Right forelimb (tissue), 1 donor: ENCODE data around the gene PIP4K2A.
"Not testable (repeated sequence)": the region's sequence is repeated elsewhere in the genome, so short reads cannot be mapped to it uniquely, and the experiment has no call there.

Experiments used
- DNase-seq: peaks from one replicate; pipeline ENCODE4 v3.0.0-alpha.2; 2018

The PIP4K2A gene

DNA sequence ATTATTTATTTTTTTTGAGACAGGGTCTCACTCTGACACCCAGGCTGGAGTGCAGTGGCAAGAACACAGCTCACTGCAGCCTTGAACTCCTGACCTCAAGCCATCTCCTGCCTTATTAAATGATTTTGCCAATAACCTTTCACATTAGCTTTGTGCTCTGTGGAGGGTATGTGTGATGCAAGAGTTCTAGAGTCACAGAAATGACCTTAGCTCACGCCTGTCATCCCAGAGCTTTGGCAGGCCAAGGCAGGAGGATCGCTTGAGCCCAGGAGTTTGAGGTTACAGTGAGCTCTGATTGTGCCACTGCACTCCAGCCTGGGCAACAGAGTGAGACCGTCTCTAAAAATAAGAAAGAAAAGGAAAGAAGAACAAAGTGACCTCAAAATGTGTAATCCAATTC, 4.3 kb upstream of the PIP4K2A start:
- DNase-seq = not testable (repeated sequence)

- DNase-seq = no peak
Observed at GRCh38 chr10:22717728-22718127, 3.4 kb upstream of the PIP4K2A start.

GRCh38 chr10:22716943-22717342, 2.6 kb upstream of the PIP4K2A start:
- DNase-seq = no peak

DNA sequence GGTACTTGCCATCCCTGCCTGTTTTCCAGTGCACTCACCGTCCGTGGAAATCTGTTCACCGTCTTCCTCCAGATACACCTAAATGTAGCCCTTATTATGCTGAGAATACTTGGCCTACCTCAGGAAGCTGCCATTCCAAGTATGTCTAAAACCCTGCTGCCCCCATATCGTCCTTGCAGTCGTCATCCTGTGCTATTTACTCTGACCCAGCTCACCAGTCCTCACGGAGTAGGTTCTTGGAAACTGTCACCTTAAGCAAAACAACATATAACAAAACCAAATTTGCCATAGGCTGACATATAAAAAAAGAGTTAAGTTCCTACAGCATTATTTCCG, 880 bp upstream of the PIP4K2A start:
- DNase-seq = no peak

DNA sequence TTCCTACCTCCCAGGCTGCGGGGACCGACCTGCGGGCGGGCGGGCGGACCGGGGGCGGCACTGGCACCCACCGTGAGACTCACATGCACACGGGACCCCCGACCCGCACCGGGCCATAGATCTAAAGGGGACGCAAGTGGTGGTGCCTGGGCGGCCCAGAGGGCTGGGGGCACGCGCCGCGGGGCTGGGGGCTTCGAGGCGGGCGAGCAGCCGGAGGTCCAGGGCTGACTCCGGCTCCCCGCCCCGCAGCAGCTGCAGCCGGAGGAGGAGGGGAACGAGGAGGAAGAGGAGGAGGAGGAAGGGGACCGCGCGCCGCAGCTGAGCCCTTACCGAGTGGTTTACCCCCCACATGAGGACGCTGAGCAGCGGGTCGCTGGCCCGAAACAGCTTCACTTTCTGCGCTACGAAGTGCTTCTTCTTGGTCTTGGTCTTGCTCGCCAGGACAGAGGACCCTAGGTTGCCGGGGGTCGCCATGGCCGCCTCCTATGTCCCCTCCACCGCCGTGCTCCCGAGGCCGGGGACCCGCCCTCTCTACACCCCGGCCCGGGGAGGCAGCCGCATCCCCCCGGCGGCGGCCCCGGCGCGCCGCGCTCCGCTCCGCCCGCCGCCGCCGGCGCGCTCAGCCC, 412 bp downstream of the PIP4K2A start:
- peak; percentile 76 for DNase-seq

- peak; percentile 65 for DNase-seq
Observed at GRCh38 chr10:22712956-22713852, 1.2 kb downstream of the PIP4K2A start.

DNA sequence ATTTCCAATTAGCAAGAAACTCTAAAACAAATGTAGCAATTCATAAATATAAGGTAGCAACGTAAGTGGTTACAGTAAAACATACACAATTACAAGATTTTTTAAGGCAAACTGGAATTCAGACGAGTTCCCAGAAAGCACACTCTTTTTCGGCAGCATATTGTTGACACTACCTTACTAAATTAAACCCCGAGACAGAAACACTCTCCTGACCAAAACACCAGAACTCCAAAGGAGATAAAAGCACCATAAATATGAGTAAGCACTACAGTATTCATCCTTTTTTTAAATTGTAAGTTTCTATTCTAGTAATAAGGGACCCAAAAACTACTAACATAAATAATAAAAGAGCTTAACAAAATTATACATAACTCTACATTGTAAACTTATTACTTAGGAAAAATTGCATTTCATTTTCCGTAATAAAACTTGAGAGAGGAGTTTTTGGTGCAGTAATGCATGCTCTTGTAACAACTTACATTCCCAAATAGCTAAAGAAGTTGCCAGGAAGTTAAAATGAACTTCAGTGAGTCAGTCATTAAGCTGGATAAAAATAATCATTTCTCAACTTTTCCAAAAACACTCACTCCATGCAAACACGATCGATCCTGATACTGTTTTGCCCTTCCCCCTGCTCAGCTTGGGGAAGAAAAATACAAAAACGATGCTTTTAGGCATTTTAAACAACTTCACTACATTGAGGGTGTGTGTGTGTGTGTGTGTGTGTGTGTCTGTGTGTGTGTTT, 2.0 kb downstream of the PIP4K2A start:
- DNase-seq = no peak

DNA sequence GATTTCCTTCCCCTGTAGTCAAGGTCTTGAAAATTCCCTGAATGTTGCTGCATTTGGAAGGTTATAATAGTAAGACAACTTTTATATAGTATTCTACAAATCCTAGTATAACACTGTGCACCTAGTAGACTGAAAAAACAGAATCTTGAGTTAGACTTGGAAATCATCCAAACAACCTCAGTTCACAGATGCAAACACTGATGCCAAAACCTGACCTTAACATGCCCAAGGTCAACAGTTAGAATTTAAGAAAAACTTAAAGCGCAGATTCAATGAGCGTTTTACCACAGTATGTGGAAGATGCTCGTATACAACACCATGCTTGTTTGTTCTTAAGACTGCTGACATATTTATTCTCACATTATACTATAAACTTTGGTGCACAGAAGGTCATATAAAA, 3.0 kb downstream of the PIP4K2A start:
- DNase-seq = no peak

DNA sequence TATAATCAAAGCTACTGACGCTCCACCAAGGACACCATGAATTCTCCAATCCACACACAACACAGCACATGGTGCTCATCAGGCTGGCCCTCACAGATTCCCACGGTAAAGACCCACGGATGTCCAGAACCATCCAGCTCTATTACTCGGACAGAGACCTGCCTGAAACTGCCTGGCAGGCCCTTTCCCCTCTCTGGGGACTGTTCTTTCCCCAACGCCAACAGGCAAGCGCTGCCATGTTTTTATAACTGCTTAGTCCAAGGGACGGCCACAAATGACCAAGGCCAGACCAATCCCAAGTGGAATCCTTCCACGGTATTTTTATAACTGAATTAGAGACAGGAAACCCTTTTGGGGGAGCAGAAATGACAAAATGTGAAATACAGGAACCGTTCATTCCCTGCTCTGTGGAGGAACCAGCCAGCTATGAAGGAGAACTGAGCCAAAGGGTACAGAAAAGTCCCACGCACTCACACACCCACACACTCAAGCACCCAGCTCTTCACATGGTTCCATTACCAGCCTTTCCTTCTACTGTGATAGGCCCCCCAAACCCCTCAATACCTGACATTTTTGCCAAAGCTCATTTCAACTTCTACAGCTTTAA, 4.1 kb downstream of the PIP4K2A start:
- no peak for DNase-seq

GRCh38 chr10:22708772-22709171, 5.6 kb downstream of the PIP4K2A start:
- no peak for DNase-seq

DNA sequence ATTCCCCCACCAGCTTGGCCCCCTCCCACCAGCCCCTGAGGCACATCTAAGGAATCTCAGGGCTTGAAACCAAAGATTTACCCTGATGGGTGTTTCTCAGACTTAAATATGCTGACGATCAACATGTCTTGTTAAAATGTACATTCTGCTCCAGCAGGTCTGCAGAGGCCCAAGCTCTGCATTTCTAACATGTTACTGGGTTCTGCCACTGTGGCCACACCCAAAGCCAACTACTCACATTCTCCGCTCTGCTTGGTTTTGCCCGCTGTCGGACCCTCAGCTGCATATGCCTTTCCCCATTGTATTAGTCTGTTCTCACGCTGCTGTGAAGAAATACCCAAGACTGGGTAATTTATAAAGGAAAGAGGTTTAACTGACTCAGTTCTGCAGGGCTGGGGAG, 8.9 kb downstream of the PIP4K2A start:
- no peak for DNase-seq

DNA sequence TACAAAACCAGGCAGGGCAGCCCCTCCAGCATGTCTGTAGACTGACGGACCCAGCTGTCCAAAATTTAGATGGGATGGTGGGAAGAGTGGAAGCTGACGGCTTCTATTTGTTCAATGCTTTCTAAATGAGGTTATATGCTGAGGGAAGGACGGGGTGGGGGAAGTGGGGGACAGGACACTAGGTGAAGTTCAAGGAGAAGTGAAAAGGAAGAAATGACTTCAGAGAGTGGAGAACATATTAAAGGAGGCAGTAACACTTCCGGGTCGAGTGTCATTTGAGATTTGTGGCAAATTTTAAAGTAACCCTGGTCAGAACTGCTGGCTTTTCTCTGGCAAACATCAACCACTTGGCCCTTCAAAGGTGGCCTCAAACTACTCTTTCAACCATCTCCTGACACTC, 9.4 kb downstream of the PIP4K2A start:
- no peak for DNase-seq

DNA sequence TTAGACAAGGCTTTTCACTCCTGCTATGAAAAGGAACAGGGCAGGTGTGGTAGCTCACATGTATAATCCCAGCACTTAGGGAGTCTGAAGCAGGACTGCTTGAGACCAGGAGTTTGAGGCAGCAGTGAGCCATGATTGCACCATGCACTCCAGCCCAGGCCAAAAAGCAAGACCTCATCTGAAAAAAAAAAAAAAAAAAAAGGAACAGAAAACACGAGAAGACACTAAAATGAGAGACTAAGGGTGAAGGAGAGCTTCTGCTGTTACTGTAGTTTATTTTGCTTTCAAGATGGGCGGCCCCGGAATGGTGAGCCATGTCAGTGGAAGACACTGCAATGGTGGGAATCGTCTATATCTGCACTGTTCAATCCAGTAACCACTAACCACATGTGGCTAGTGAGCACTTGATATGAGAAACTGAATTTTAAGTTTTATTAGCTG, 9.9 kb downstream of the PIP4K2A start:
- no peak for DNase-seq

DNA sequence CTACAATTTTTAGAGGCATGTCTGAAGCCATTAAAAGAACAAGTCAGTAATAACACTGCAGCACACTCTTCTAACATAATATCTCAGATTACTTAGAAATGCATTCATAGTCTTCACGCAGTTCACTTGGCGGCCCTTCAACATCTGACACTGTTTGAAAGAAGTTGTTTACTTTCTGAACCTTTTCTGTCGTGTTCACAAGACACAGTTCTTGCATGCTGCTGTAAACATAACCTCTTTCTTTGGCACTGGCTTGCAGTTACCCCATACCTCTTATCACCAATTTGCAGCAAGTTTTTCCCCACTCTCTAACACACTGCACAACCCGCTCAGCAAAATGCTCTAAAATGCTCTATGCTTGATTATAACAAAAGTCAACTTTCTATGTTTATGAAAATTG, 12.0 kb downstream of the PIP4K2A start:
- no peak for DNase-seq

- DNase-seq = no peak
Observed at GRCh38 chr10:22701132-22701826, 13.1 kb downstream of the PIP4K2A start.

- DNase-seq = no peak
Observed at GRCh38 chr10:22700489-22700888, 13.9 kb downstream of the PIP4K2A start.

DNA sequence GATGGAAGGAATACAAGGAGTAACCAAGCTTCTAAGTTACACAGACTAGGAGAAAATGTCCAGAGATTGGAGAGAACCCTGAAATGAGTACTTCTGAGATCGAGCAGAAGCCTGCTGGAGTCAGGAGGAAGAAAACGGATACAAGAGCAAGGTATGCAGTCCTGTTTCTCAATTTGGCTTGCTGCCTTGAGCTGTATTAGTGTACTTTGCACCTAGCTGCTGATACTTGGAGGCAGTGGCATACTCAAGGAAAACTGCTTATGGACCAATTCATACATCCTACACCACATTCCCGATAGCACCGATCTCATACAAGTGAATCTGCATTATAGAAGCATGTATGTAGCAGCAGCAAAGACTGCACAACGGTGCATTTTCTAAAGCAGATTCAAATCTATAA, 14.4 kb downstream of the PIP4K2A start:
- DNase-seq = no peak

- no peak for DNase-seq
Observed at GRCh38 chr10:22698941-22699440, 15.4 kb downstream of the PIP4K2A start.

DNA sequence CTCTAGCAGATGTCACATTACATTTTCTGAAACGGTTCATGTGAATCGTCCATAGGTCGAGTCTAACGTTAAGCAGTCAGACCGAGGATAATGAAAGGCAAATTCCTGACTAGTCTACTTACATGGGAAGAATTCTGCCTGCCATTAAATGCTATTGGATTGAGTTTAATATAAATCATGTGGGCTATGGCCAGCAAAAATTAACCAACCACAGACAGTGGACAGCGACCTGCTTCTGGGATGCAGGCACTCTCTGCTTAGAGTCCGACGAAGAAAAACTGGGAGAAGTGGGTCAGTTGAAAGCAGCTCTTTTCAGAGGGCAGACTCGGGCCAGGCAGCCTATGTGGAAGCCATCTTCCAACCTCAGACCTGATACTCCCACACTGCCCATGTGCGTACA, 16.6 kb downstream of the PIP4K2A start:
- DNase-seq = no peak

DNA sequence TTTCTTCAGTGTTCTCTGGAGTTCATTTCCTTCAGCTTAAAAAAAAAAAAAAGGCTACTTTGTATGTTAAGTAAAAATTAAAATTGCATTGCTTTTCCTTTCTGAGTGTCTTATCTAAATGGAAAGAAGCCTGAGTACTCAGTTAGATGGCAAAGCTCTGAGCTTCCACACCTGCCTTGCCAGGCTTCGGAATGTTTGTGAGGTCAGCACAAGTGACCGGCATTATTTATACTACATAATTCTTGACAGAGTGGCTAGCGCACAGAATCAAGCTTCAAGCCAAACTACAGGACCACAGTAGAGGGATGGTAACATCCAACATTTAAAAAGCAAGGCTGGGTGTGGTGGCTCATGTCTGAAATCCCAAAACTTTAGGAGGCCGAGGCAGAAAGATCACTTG, 17.3 kb downstream of the PIP4K2A start:
- DNase-seq = no peak

DNA sequence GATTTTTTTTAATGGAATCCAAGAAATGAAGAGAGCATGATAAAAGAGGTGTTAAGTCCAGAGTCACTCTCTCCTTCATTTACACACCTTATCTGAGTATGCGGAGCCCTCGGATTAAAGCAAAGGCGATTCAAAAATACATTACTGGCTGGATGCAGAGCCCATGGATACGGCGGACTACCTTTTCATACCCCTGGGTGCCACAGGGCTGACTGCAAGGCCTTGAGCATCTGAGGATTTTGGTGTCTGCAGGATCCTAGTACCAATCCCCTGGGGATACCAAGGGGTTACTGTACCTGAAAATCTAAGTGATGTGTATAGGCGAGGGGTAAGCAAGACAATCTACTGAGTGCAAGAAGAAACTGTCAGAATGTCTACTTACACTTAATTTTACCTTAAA, 20.5 kb downstream of the PIP4K2A start:
- DNase-seq = no peak

DNA sequence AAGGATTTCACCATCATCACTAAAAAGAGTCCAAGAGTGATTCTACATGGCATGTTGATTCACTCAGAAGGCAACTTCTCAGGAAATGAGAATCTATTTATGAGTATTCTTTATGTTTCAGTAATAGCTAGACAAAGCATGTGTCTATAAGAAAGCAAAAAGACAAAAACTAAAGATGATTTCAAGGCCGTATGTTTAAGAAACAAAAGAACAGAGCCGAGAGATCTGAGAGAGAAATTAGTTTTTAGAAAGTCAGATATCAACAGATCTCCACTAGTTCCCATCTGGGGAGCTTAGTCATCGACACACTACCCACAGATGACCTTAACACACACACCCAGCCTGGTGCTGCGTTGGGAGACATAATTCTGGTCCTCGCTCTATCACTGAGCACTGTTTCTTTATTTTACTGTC, 21.0 kb downstream of the PIP4K2A start:
- DNase-seq = no peak

DNA sequence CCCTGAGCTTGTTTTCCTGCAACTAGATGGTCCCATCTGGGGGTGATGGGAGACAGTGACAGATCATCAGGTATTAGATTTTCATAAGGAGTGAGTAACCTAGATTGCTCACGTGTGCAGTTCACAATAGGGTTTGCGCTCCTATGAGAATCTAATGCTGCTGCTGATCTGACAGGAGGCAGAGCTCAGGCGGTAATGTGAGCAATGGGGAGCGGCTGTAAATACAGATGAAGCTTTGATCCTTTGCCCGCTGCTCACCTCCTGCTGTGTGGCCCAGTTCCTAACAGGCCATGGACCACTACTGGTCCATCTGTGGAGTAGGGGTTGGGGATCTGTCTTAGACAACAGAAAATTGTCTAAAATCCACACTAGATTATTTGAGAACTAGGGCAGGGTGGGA, 22.3 kb downstream of the PIP4K2A start:
- not testable (repeated sequence) for DNase-seq
